ENCODE measurements around the gene ARID1B. TPM values are rescaled to one million over a fixed set of nuclear protein-coding genes. Genes with fewer than 3 reads are reported as not detected.
A peak's percentile ranks its signal among the peaks of the same experiment; 100 is the strongest.

ARID1B gene
- total and polyA plus RNA-seq, 9 of the 15 experiments (the other 6 are each of a cell fraction or from before 2014, with no cell fraction given), result 12.5 to 50.5 (median 25.8) TPM

DNA sequence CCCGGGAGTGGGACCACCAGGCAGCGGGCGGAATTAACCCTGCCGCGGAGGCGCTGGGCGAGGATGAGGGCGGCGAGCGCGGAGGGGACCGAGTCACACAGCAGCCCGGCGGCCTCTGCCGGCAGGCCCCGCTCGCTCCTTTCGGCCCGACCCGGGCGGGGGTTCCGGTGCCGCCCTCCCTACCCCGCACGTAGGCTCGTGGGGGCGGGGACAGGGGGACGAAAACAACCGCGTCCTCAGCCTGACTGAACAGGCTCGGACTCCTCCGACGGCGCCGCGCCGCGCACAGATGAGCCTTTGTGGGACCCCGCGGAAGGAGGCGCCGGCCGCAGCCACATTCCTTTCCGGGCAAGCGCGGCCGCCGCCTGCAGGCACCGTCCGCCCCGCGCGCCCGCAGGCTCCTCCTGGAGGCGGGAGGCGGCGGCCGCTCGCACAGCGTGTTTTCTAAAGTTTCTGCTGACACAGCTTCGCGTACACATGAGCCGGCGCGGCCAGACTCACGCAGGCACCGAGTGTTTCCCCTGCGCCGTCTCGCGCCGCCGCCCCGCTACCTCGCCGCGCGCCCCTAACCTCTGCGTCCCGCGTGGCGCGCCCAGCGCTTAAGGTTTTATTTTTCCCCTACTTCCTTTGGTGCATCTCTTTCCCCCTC lies 244.3 kb downstream of the ARID1B start (continued):
- TF ChIP-seq, protein P1, sequence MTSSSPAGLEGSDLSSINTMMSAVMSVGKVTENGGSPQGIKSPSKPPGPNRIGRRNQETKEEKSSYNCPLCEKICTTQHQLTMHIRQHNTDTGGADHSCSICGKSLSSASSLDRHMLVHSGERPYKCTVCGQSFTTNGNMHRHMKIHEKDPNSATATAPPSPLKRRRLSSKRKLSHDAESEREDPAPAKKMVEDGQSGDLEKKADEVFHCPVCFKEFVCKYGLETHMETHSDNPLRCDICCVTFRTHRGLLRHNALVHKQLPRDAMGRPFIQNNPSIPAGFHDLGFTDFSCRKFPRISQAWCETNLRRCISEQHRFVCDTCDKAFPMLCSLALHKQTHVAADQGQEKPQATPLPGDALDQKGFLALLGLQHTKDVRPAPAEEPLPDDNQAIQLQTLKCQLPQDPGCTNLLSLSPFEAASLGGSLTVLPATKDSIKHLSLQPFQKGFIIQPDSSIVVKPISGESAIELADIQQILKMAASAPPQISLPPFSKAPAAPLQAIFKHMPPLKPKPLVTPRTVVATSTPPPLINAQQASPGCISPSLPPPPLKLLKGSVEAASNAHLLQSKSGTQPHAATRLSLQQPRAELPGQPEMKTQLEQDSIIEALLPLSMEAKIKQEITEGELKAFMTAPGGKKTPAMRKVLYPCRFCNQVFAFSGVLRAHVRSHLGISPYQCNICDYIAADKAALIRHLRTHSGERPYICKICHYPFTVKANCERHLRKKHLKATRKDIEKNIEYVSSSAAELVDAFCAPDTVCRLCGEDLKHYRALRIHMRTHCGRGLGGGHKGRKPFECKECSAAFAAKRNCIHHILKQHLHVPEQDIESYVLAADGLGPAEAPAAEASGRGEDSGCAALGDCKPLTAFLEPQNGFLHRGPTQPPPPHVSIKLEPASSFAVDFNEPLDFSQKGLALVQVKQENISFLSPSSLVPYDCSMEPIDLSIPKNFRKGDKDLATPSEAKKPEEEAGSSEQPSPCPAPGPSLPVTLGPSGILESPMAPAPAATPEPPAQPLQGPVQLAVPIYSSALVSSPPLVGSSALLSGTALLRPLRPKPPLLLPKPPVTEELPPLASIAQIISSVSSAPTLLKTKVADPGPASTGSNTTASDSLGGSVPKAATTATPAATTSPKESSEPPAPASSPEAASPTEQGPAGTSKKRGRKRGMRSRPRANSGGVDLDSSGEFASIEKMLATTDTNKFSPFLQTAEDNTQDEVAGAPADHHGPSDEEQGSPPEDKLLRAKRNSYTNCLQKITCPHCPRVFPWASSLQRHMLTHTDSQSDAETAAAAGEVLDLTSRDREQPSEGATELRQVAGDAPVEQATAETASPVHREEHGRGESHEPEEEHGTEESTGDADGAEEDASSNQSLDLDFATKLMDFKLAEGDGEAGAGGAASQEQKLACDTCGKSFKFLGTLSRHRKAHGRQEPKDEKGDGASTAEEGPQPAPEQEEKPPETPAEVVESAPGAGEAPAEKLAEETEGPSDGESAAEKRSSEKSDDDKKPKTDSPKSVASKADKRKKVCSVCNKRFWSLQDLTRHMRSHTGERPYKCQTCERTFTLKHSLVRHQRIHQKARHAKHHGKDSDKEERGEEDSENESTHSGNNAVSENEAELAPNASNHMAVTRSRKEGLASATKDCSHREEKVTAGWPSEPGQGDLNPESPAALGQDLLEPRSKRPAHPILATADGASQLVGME (CRISPR knock-in tag; IDR thresholded peaks at IDR 0.05), result peak; percentile 44; the same call in 1 of the 2 replicates
- TF ChIP-seq GABPA (tag; conservative IDR thresholded peaks at IDR 0.05; ENCODE audit: low read depth), result peak; percentile 89
- TF ChIP-seq, protein P2, sequence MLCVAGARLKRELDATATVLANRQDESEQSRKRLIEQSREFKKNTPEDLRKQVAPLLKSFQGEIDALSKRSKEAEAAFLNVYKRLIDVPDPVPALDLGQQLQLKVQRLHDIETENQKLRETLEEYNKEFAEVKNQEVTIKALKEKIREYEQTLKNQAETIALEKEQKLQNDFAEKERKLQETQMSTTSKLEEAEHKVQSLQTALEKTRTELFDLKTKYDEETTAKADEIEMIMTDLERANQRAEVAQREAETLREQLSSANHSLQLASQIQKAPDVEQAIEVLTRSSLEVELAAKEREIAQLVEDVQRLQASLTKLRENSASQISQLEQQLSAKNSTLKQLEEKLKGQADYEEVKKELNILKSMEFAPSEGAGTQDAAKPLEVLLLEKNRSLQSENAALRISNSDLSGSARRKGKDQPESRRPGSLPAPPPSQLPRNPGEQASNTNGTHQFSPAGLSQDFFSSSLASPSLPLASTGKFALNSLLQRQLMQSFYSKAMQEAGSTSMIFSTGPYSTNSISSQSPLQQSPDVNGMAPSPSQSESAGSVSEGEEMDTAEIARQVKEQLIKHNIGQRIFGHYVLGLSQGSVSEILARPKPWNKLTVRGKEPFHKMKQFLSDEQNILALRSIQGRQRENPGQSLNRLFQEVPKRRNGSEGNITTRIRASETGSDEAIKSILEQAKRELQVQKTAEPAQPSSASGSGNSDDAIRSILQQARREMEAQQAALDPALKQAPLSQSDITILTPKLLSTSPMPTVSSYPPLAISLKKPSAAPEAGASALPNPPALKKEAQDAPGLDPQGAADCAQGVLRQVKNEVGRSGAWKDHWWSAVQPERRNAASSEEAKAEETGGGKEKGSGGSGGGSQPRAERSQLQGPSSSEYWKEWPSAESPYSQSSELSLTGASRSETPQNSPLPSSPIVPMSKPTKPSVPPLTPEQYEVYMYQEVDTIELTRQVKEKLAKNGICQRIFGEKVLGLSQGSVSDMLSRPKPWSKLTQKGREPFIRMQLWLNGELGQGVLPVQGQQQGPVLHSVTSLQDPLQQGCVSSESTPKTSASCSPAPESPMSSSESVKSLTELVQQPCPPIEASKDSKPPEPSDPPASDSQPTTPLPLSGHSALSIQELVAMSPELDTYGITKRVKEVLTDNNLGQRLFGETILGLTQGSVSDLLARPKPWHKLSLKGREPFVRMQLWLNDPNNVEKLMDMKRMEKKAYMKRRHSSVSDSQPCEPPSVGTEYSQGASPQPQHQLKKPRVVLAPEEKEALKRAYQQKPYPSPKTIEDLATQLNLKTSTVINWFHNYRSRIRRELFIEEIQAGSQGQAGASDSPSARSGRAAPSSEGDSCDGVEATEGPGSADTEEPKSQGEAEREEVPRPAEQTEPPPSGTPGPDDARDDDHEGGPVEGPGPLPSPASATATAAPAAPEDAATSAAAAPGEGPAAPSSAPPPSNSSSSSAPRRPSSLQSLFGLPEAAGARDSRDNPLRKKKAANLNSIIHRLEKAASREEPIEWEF (CRISPR knock-in tag; IDR thresholded peaks at IDR 0.05), result no peak
- peak; percentile 95 for TF ChIP-seq TAF1 (IDR thresholded peaks at IDR 0.05; ENCODE audit: control insufficient read depth, extremely low read depth, insufficient read depth, low read length, severe bottlenecking)
- TF ChIP-seq FOXK1 (CRISPR knock-in tag; IDR thresholded peaks at IDR 0.05; ENCODE audit: borderline replicate concordance), result 0 out of 2 replicates have a peak, but pooled peaks have one; percentile 93
- TF ChIP-seq ZNF589 (CRISPR knock-in tag; IDR thresholded peaks at IDR 0.05; ENCODE audit: low read depth), result no peak
- no peak; the same call in 1 of the 2 replicates for TF ChIP-seq SMARCA4 (IDR thresholded peaks at IDR 0.05)
- TF ChIP-seq, protein P3, sequence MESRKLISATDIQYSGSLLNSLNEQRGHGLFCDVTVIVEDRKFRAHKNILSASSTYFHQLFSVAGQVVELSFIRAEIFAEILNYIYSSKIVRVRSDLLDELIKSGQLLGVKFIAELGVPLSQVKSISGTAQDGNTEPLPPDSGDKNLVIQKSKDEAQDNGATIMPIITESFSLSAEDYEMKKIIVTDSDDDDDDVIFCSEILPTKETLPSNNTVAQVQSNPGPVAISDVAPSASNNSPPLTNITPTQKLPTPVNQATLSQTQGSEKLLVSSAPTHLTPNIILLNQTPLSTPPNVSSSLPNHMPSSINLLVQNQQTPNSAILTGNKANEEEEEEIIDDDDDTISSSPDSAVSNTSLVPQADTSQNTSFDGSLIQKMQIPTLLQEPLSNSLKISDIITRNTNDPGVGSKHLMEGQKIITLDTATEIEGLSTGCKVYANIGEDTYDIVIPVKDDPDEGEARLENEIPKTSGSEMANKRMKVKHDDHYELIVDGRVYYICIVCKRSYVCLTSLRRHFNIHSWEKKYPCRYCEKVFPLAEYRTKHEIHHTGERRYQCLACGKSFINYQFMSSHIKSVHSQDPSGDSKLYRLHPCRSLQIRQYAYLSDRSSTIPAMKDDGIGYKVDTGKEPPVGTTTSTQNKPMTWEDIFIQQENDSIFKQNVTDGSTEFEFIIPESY (CRISPR knock-in tag; IDR thresholded peaks at IDR 0.05), result 0 out of 2 replicates have a peak, but pooled peaks have one; percentile 18
- peak; percentile 71 for TF ChIP-seq ETV1 (tag; conservative IDR thresholded peaks at IDR 0.05; ENCODE audit: low read depth)
- TF ChIP-seq FUS (optimal IDR thresholded peaks at IDR 0.05; ENCODE audit: low read depth, low read length), result peak; percentile 97
- TF ChIP-seq, protein P4, sequence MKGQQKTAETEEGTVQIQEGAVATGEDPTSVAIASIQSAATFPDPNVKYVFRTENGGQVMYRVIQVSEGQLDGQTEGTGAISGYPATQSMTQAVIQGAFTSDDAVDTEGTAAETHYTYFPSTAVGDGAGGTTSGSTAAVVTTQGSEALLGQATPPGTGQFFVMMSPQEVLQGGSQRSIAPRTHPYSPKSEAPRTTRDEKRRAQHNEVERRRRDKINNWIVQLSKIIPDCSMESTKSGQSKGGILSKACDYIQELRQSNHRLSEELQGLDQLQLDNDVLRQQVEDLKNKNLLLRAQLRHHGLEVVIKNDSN (CRISPR knock-in tag; IDR thresholded peaks at IDR 0.05), result 0 out of 2 replicates have a peak, but pooled peaks have one; percentile 19
- peak; percentile 89 for TF ChIP-seq MAFG (tag; conservative IDR thresholded peaks at IDR 0.05)
- no peak for TF ChIP-seq ZSCAN32 (CRISPR knock-in tag; IDR thresholded peaks at IDR 0.05)
